IPS-20b (cell line): Measurements from ENCODE around the gene IDH2.

Experiments
- H3K27ac ChIP-seq: one replicate; pipeline ENCODE4 v1.5.1; 2013; ENCODE audit warnings: low read length
- H3K27me3 ChIP-seq: 2 replicates; pipeline ENCODE4 v1.6.1; 2013; ENCODE audit warnings: mild to moderate bottlenecking, low read length, inconsistent platforms; ENCODE audit not compliant: insufficient read depth
- H3K36me3 ChIP-seq: 2 replicates; pipeline ENCODE4 v1.6.1; 2013; ENCODE audit warnings: low read depth, mild to moderate bottlenecking, inconsistent platforms, low read length, moderate library complexity; ENCODE audit not compliant: insufficient read depth
- H3K4me1 ChIP-seq: 2 replicates; pipeline ENCODE4 v1.6.1; 2013; ENCODE audit warnings: mild to moderate bottlenecking, control low read depth, inconsistent platforms, low read length, moderate library complexity; ENCODE audit not compliant: insufficient read depth
- H3K4me3 ChIP-seq: 2 replicates; pipeline ENCODE4 v1.5.1; 2013; ENCODE audit warnings: mild to moderate bottlenecking, low read length, inconsistent platforms
- H3K9ac ChIP-seq: 2 replicates; pipeline ENCODE4 v1.6.1; 2013; ENCODE audit warnings: low read depth, mild to moderate bottlenecking, inconsistent platforms, low read length, moderate library complexity
- H3K9me3 ChIP-seq: 2 replicates; pipeline ENCODE4 v1.6.1; 2013; ENCODE audit warnings: mild to moderate bottlenecking, low read depth, low read length, inconsistent platforms; ENCODE audit not compliant: insufficient read depth

IDH2 gene

DNA sequence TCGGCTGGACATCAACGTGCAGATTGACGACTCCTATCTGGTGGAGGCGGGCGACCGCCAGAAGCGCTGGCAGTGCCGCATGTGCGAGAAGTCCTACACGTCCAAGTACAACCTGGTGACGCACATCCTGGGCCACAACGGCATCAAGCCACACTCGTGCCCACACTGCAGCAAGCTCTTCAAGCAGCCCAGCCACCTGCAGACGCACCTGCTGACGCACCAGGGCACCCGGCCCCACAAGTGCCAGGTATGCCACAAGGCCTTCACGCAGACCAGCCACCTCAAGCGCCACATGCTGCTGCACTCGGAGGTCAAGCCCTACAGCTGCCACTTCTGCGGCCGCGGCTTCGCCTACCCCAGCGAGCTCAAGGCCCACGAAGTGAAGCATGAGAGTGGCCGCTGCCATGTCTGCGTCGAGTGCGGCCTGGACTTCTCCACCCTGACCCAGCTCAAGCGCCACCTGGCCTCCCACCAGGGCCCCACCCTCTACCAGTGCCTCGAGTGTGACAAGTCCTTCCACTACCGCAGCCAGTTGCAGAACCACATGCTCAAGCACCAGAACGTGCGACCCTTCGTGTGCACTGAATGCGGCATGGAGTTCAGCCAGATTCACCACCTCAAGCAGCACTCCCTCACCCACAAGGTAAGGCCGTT lies 34.2 kb downstream of the IDH2 start:
- H3K36me3 ChIP-seq: peaks cover 10% of the 10 kb centered on the region
- H3K4me1 ChIP-seq: peaks cover 14% of the 10 kb centered on the region; the same call in 1 of the 2 replicates
- no peak overlapping the region for H3K27ac ChIP-seq
- H3K9me3 ChIP-seq: no peaks in the 10 kb centered on the region
- H3K27me3 ChIP-seq: no peaks in the 10 kb centered on the region
- no peak overlapping the region for H3K9ac ChIP-seq
- H3K4me3 ChIP-seq: no peak overlapping the region

DNA sequence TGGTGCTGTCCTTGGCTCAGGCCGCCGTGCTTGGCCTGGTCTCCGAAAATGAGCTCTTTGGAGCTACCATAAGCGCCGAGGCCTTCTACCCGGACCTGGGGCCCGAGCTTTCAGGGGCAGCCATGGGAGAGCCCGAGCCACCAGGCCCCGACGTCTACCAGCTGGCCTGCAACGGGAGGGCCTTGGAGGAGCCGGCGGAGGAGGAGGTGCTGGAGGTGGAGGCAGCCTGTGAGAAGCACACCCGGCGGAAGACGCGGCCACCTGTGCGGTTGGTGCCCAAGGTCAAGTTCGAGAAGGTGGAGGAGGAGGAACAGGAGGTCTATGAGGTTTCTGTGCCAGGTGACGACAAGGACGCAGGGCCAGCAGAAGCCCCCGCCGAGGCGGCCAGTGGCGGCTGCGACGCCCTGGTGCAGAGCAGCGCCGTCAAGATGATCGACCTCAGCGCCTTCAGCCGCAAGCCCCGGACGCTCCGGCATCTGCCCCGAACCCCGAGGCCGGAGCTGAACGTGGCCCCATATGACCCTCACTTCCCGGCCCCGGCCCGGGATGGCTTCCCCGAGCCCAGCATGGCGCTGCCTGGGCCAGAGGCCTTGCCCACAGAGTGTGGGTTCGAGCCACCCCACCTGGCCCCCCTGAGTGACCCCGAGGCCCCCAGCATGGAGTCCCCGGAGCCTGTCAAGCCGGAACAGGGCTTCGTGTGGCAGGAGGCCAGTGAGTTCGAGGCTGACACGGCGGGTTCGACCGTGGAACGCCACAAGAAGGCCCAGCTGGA lies 34.9 kb downstream of the IDH2 start:
- H3K4me1 ChIP-seq: peaks cover 21% of the 10 kb centered on the region; the same call in 1 of the 2 replicates
- no peak overlapping the region for H3K9ac ChIP-seq

DNA sequence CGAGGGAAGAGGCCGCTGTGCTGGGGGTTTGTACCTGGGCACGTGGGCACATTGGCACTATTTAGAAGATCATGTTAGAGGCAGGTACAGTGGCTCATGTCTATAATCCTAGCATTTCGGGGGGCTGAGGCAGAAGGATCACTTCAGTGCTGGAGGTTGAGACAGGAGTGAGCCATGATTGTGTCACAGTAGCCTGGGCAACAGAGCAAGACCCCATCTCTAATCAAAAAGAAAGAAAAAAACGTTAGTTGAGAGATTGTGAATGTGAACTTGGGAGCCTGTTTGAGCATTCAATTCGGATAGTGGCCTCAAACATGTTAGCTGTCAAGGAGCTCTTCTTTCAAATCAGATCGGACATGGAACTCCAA lies 36.6 kb downstream of the IDH2 start:
- no peak overlapping the region for H3K9ac ChIP-seq
- H3K27ac ChIP-seq: no peak overlapping the region
- no peaks in the 10 kb centered on the region for H3K27me3 ChIP-seq
- peaks cover 10% of the 10 kb centered on the region for H3K36me3 ChIP-seq
- peaks cover 35% of the 10 kb centered on the region; the same call in 1 of the 2 replicates for H3K4me1 ChIP-seq
- no peak overlapping the region for H3K4me3 ChIP-seq
- no peaks in the 10 kb centered on the region for H3K9me3 ChIP-seq

More for the DNA sequence above, 34.9 kb downstream of the IDH2 start:
- Histone ChIP-seq H3K27ac (no peak overlapping the region), H3K4me3 (no peak overlapping the region), H3K9me3 (no peaks in the 10 kb centered on the region), H3K36me3 (peaks cover 10% of the 10 kb centered on the region), H3K27me3 (no peaks in the 10 kb centered on the region)

DNA sequence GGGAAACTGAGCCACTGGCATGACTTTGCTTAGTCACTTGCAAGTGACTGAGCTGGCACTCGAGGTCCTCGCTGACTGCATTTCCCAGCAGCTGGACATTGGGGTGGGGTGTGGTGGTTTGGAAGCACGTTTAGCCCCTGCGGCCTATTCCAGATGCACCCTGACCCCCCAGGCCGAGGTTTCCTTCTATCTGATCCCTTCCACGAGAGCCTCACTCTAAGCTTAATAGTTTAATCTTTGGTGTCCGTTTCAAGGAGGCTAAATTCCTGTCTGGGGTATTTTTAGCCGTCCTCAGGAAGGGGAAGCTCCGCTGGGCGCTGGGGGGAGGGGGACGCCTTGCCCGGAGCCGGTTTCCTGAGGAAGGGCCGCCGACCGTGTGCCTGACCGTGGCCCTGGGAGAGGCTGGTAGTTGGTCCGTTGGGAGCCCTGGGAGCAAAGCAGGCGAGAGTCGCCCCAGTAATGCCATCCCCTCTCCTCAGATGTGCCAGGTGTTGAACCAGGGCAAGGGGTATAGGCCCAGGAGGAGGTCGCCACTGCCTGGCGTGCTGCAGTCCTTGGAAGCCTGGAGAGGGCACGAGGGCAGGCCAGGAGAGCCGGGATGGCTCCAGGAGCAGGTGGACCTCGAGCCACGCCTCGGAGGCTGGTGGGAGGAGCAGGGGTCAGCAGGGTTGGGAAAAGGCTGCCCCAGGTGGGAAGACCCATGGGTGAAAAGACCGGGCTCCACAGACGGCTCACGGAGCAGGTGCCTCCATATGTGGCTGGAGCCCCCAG lies 37.2 kb downstream of the IDH2 start:
- H3K9me3 ChIP-seq: no peaks in the 10 kb centered on the region
- no peaks in the 10 kb centered on the region for H3K27me3 ChIP-seq
- peaks cover 10% of the 10 kb centered on the region for H3K36me3 ChIP-seq
- H3K27ac ChIP-seq: no peak overlapping the region
- no peak overlapping the region for H3K4me3 ChIP-seq
- H3K9ac ChIP-seq: peak overlapping the region; percentile 4; the same call in 1 of the 2 replicates
- H3K4me1 ChIP-seq: peaks cover 35% of the 10 kb centered on the region; the same call in 1 of the 2 replicates

DNA sequence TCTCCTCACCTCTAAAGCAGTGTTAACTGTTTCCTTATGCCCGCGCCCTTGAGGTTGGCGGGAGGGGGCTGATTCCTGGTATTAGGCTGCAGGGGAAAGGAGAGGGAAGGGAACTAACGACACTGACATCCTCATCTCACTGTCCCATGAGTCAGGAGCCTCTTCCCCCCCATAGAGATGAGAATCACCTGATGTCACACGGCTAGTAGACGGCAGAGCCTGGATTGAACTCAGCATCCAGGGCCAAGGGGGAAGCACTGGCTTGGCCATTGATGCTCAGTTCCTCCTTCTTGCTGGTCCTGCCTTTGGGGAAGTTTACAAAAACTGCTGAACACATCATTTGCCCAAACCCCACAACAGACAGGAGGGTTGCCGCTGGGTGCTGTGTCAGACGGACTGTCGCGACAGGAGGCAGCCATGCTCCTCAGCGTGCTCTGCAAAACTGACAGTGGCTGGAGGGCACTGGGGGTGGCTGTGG lies 38.5 kb downstream of the IDH2 start:
- Histone ChIP-seq H3K36me3 (peaks cover 10% of the 10 kb centered on the region), H3K9me3 (no peaks in the 10 kb centered on the region), H3K4me3 (no peak overlapping the region), H3K4me1 (peaks cover 43% of the 10 kb centered on the region; the same call in 1 of the 2 replicates), H3K27ac (peak overlapping the region; percentile 5), H3K27me3 (no peaks in the 10 kb centered on the region), H3K9ac (peak overlapping the region; percentile 75; the same call in 1 of the 2 replicates)

DNA sequence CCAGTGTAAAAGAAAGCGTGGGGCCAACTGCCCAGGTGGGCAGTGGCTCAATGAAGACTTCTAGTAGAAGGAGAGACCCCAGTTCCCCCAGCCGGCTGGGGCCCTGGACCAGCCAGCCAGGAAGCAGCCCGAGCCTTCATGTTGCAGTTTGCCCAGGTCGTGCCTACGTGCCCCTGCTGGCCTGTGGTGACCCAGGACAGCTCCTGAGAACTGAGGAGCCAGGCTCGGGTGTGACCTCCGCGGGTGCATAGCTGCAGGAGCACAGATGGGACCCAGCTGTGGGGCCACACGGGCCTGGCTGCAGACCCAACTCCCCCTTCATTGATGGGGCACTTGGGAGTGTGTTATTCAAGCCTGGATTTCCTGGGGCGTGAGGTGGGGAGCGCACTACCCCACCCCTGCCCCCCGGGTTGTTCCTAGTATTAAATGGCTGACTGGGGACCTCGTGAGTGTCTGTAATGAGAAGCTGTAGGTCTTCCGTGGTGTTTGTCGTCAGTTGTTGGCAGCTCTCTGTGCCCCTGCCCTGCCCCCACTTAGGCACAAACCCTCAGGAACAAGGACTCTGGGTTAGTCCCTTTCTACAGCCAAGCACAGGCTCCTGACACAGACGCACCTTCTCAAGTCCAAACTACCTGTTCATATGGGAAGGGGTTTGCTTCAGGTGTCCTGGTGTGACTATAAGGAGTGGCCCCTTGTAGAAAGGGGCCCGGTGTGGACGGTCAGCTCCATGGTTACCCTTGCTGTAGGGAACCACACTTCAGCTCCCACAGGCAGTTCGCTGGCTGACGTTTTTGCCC lies 39.1 kb downstream of the IDH2 start:
- Histone ChIP-seq H3K27ac (peak overlapping the region; percentile 91), H3K27me3 (no peaks in the 10 kb centered on the region), H3K36me3 (peaks cover 4% of the 10 kb centered on the region), H3K9ac (peak overlapping the region; percentile 75; the same call in 1 of the 2 replicates), H3K4me1 (peaks cover 43% of the 10 kb centered on the region; the same call in 1 of the 2 replicates), H3K9me3 (no peaks in the 10 kb centered on the region), H3K4me3 (no peak overlapping the region)

DNA sequence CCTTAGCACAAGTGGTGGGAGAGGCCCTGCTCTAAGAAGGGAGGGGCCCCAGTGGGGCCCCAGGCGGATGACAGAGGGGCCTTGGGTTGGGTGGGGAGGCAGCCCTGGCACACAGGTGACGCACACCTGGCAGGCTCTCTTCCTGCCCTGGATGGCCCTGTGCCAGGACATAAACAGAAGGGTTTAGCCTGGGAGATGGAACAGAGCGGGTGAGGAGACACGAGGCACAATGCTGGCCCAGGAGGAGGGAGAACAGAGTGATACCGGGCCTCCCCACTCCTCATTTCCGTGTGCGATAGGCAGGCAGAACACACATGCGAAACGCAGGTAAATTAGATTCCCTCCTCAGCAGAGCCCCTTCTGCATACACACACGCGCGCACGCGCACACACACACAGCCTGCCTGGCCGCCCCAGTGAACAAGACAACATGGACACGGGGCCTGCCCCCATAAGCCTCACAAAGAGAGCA lies 39.8 kb downstream of the IDH2 start:
- Histone ChIP-seq H3K27ac (peak overlapping the region; percentile 91), H3K9ac (peak overlapping the region; percentile 75; the same call in 1 of the 2 replicates)

DNA sequence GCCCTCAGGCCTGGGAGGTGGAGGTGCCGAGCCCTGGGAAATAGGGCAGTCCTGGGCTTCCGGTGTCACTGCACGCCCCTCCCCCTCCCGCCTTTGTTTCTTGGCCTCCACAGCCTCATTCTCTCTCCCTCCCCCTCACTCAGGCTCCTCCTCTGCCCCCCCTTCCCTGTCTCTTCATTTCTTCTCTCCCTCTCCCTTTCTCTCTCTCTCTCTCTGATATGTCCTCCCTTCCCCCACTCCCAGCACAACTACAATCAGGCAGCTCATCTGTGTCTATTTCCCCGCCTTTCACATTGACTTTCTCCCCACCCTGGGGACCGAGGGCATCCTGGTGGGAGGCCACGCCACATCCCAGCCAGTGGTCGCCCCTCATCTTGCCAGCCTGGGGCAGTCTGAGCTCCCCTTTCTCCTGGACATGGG lies 40.2 kb downstream of the IDH2 start:
- H3K4me3 ChIP-seq: peak overlapping the region; percentile 39; the same call in 1 of the 2 replicates
- H3K9ac ChIP-seq: peak overlapping the region; percentile 75; the same call in 1 of the 2 replicates

More for the DNA sequence above, 39.8 kb downstream of the IDH2 start:
- H3K36me3 ChIP-seq: no peaks in the 10 kb centered on the region
- no peaks in the 10 kb centered on the region for H3K27me3 ChIP-seq
- no peaks in the 10 kb centered on the region for H3K9me3 ChIP-seq
- peaks cover 43% of the 10 kb centered on the region; the same call in 1 of the 2 replicates for H3K4me1 ChIP-seq
- H3K4me3 ChIP-seq: peak overlapping the region; percentile 39; the same call in 1 of the 2 replicates

DNA sequence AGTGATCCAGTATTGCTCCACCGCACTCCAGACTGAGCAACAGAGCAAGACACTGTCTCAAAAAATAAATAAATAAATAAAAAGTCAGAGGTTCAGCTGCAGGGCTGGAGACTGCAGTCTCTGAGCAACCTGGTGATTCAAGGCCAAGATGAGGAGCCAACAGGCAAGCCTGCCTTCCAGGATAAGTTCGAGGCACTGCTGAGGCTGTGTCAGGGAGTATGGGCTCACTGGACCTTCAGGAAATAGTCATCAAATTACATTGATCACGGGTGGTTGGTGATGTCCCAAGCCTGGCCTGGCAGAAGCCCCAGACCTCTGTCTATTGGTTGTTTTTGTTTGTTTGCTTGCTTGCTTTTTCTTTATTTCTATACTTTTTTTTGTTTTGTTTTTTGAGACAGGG lies 41.5 kb downstream of the IDH2 start:
- Histone ChIP-seq H3K36me3 (no peaks in the 10 kb centered on the region), H3K9me3 (no peaks in the 10 kb centered on the region), H3K27me3 (no peaks in the 10 kb centered on the region), H3K9ac (no peak overlapping the region), H3K4me1 (peaks cover 43% of the 10 kb centered on the region; the same call in 1 of the 2 replicates), H3K4me3 (no peak overlapping the region), H3K27ac (no peak overlapping the region)

More for the DNA sequence above, 40.2 kb downstream of the IDH2 start:
- no peaks in the 10 kb centered on the region for H3K27me3 ChIP-seq
- peaks cover 43% of the 10 kb centered on the region; the same call in 1 of the 2 replicates for H3K4me1 ChIP-seq
- H3K9me3 ChIP-seq: no peaks in the 10 kb centered on the region
- H3K27ac ChIP-seq: peak overlapping the region; percentile 91
- no peaks in the 10 kb centered on the region for H3K36me3 ChIP-seq

DNA sequence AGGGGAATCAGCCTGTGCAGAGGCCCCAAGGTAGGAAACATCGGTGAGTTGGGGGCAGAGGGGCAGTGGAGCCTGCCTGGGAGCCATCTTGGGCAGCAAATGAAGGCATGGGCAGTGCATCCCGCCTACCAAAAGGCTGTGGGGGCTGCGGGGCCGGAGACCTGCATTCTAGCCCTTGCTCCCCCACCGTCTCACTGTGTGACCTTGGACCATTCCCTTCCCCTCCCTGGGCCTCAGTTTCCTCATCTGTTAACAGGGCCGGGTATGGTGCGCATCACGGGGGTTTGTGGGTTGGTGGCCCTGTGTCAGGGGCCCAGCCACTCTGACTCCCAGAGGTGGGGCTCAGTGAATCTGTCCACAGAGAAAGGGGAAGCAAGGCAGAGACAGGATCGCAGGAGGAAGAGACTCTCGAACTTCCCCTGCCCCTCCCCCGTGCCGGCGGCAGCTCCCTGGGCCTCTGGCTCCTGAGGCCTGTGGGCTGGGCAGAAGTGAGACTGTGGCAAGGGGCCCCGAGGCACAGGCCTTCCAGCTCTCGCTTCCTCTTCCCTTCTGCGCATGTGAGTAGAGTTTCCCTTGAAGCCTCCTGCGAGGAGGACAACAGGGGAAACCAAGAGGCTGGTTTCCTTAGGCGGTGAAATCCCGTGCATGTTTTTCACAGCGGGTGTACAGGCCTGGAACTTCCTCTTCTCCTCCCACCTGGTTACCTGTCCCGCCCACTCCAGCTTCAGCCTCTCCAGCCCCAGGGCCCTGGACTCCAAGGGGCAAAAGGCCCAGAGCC lies 42.9 kb downstream of the IDH2 start:
- H3K4me1 ChIP-seq: peaks cover 46% of the 10 kb centered on the region; the same call in 1 of the 2 replicates
- H3K27ac ChIP-seq: peak overlapping the region; percentile 36
- H3K36me3 ChIP-seq: no peaks in the 10 kb centered on the region
- H3K4me3 ChIP-seq: no peak overlapping the region
- peak overlapping the region; percentile 40; the same call in 1 of the 2 replicates for H3K9ac ChIP-seq
- H3K27me3 ChIP-seq: no peaks in the 10 kb centered on the region
- no peaks in the 10 kb centered on the region for H3K9me3 ChIP-seq
